MM.1S (cell line): ENCODE data around the gene AP2S1.

Experiments used
- DNase-seq: peaks from one replicate; pipeline ENCODE4 v3.0.0-alpha.2; 2015
- H2AFZ ChIP-seq: fragments of 300-600 bp; sonication (generic); 2 replicates; pipeline ENCODE4 v1.6.0; 2016; ENCODE audit warnings: antibody characterized with exemption, low read length
- H3F3A ChIP-seq: fragments of 300-600 bp; sonication (generic); 2 replicates; pipeline ENCODE4 v1.6.1; 2016; ENCODE audit warnings: mild to moderate bottlenecking, antibody characterized with exemption, low read length, moderate library complexity, mixed read lengths; ENCODE audit not compliant: insufficient read depth
- H3K27ac ChIP-seq: fragments of 300-600 bp; sonication (generic); 2 replicates; pipeline ENCODE4 v1.5.1; 2016; ENCODE audit warnings: mild to moderate bottlenecking, low read length
- H3K27me3 ChIP-seq: fragments of 300-600 bp; sonication (generic); replicated peaks from 2 replicates; pipeline ENCODE4 v1.6.0; 2016; ENCODE audit warnings: low read length; ENCODE audit not compliant: insufficient read depth
- H3K36me3 ChIP-seq: fragments of 300-600 bp; sonication (generic); replicated peaks from 2 replicates; pipeline ENCODE4 v1.6.1; 2016; ENCODE audit warnings: mild to moderate bottlenecking, low read length, mixed read lengths; ENCODE audit not compliant: insufficient read depth
- H3K4me1 ChIP-seq: fragments of 300-600 bp; sonication (generic); 2 replicates; pipeline ENCODE4 v1.6.1; 2016; ENCODE audit warnings: low read length, mixed read lengths
- H3K4me2 ChIP-seq: fragments of 300-600 bp; sonication (generic); 2 replicates; pipeline ENCODE4 v1.6.0; 2016; ENCODE audit warnings: low read depth, low read length
- H3K4me3 ChIP-seq: fragments of 300-600 bp; sonication (generic); 2 replicates; pipeline ENCODE4 v1.5.1; 2016; ENCODE audit warnings: low read length, mixed read lengths
- H3K79me2 ChIP-seq: fragments of 300-600 bp; sonication (generic); 2 replicates; pipeline ENCODE4 v1.6.1; 2016; ENCODE audit warnings: mixed run types, low read length, mixed read lengths
- H3K9ac ChIP-seq: fragments of 300-600 bp; sonication (generic); 2 replicates; pipeline ENCODE4 v1.6.1; 2016; ENCODE audit warnings: low read length, mixed read lengths
- H3K9me2 ChIP-seq: fragments of 300-600 bp; sonication (generic); replicated peaks from 2 replicates; pipeline ENCODE4 v1.6.1; 2016; ENCODE audit warnings: mild to moderate bottlenecking, low read length, mixed read lengths; ENCODE audit not compliant: insufficient read depth
- H3K9me3 ChIP-seq: fragments of 300-600 bp; sonication (generic); replicated peaks from 2 replicates; pipeline ENCODE4 v1.6.1; 2016; ENCODE audit warnings: mild to moderate bottlenecking, low read length, mixed read lengths; ENCODE audit not compliant: insufficient read depth
- H4K20me1 ChIP-seq: fragments of 300-600 bp; sonication (generic); 2 replicates; pipeline ENCODE4 v1.6.1; 2016; ENCODE audit warnings: mild to moderate bottlenecking, low read length, moderate library complexity, mixed read lengths; ENCODE audit not compliant: insufficient read depth
- CTCF ChIP-seq: fragments of 300-600 bp; sonication (generic); IDR thresholded peaks from 2 replicates; pipeline ENCODE4 v1.5.1; 2016; ENCODE audit warnings: antibody characterized with exemption, low read length, mixed read lengths
- EZH2 ChIP-seq: fragments of 300-600 bp; sonication (generic); optimal IDR thresholded peaks from 2 replicates; pipeline ENCODE3; 2017; ENCODE audit warnings: low read depth, mild to moderate bottlenecking, antibody characterized with exemption, low read length, mixed read lengths
- EZH2phosphoT487 ChIP-seq: fragments of 300-600 bp; sonication (generic); IDR thresholded peaks from 2 replicates; pipeline ENCODE4 v1.6.1; 2018; ENCODE audit warnings: antibody characterized with exemption, low read length

The AP2S1 gene

GRCh38 chr19:46789371-46789770 is 61.3 kb downstream of the AP2S1 start:
- H4K20me1 ChIP-seq = peaks cover 2% of the 10 kb centered on the region; the same call in 1 of the 2 replicates
- no peak overlapping the region for H2AFZ ChIP-seq
- peaks cover 34% of the 10 kb centered on the region for H3F3A ChIP-seq
- no peak overlapping the region for H3K4me2 ChIP-seq
- no peaks in the 10 kb centered on the region for H3K27me3 ChIP-seq
- H3K9me3 ChIP-seq = no peaks in the 10 kb centered on the region
- no peak for TF ChIP-seq EZH2phosphoT487
- TF ChIP-seq EZH2 = no peak
- TF ChIP-seq CTCF = no peak
- 0 out of 2 replicates have a peak, but pooled peaks cover 2% of the 10 kb centered on the region for H3K4me1 ChIP-seq
- no peaks in the 10 kb centered on the region for H3K9me2 ChIP-seq
- H3K79me2 ChIP-seq = peaks cover 41% of the 10 kb centered on the region
- H3K27ac ChIP-seq = no peak overlapping the region
- DNase-seq = no peak
- no peak overlapping the region for H3K9ac ChIP-seq
- no peak overlapping the region for H3K4me3 ChIP-seq
- H3K36me3 ChIP-seq = 0 out of 2 replicates have a peak, but pooled peaks cover under 1% of the 10 kb centered on the region

- Histone ChIP-seq H3K79me2 (peaks cover 45% of the 10 kb centered on the region), H3F3A (peaks cover 36% of the 10 kb centered on the region), H3K4me1 (peaks cover 6% of the 10 kb centered on the region; the same call in 1 of the 2 replicates), H3K9me3 (no peaks in the 10 kb centered on the region), H4K20me1 (peaks cover 6% of the 10 kb centered on the region; the same call in 1 of the 2 replicates), H3K27me3 (no peaks in the 10 kb centered on the region), H3K4me2 (peak overlapping the region; percentile 42; the same call in 1 of the 2 replicates), H2AFZ (peak overlapping the region; percentile 47; the same call in 1 of the 2 replicates), H3K4me3 (no peak overlapping the region), H3K9me2 (no peaks in the 10 kb centered on the region), H3K9ac (no peak overlapping the region), H3K27ac (no peak overlapping the region), H3K36me3 (0 out of 2 replicates have a peak, but pooled peaks cover 4% of the 10 kb centered on the region)
- TF ChIP-seq EZH2 = no peak
- TF ChIP-seq CTCF = no peak
- TF ChIP-seq EZH2phosphoT487 = no peak
- no peak for DNase-seq
Measured at GRCh38 chr19:46788968-46789338, 61.7 kb downstream of the AP2S1 start.

- Histone ChIP-seq H3K36me3 (peaks cover 10% of the 10 kb centered on the region; the same call in 1 of the 2 replicates), H3K4me2 (peak within 1 kb of the TSS; percentile 87), H3K9me2 (no peaks in the 10 kb centered on the region), H4K20me1 (peaks cover 7% of the 10 kb centered on the region; the same call in 1 of the 2 replicates), H3K27ac (peak within 1 kb of the TSS; percentile 89), H3K79me2 (peaks cover 50% of the 10 kb centered on the region), H2AFZ (peak within 1 kb of the TSS; percentile 47; the same call in 1 of the 2 replicates), H3F3A (peaks cover 36% of the 10 kb centered on the region), H3K27me3 (no peaks in the 10 kb centered on the region), H3K9ac (peak within 1 kb of the TSS; percentile 97), H3K4me1 (peaks cover 11% of the 10 kb centered on the region; the same call in 1 of the 2 replicates), H3K9me3 (no peaks in the 10 kb centered on the region), H3K4me3 (peak within 1 kb of the TSS; percentile 95)
- no peak for TF ChIP-seq EZH2
- no peak for TF ChIP-seq CTCF
- TF ChIP-seq EZH2phosphoT487 = no peak
- peak; percentile 98 for DNase-seq
Measured at GRCh38 chr19:46788262-46788967, 62.2 kb downstream of the AP2S1 start, which contains the start of gene SLC1A5. Gene SLC1A5, minus strand, starts transcription at chr19:46788594. Its CDS starts 629 bp downstream, at chr19:46787965.
